GM10847 (cell line): Measurements from ENCODE around the gene SAMD10.

ENCODE experiments used
- POLR2A ChIP-seq: IDR thresholded peaks from 2 replicates; pipeline ENCODE4 v1.6.1; 2011; ENCODE audit not compliant: insufficient read length; ENCODE audit errors: extremely low read depth

Gene SAMD10

GRCh38 chr20:63942250-63942951 lies 37.0 kb downstream of the SAMD10 start:
- no peak for TF ChIP-seq POLR2A

GRCh38 chr20:63941282-63942081 lies 38.0 kb downstream of the SAMD10 start:
- TF ChIP-seq POLR2A, result no peak

GRCh38 chr20:63940472-63941266 lies 38.8 kb downstream of the SAMD10 start:
- TF ChIP-seq POLR2A, result no peak

- TF ChIP-seq POLR2A, result no peak
These were observed 39.4 kb downstream of the SAMD10 start for GRCh38 chr20:63940071-63940471.

GRCh38 chr20:63939061-63939935 lies 40.1 kb downstream of the SAMD10 start:
- TF ChIP-seq POLR2A, result no peak

GRCh38 chr20:63937596-63937995 lies 41.8 kb downstream of the SAMD10 start:
- TF ChIP-seq POLR2A, result no peak

- no peak for TF ChIP-seq POLR2A
These were observed 44.0 kb downstream of the SAMD10 start for GRCh38 chr20:63935447-63935846.

GRCh38 chr20:63934271-63935068 lies 45.0 kb downstream of the SAMD10 start:
- TF ChIP-seq POLR2A, result no peak

GRCh38 chr20:63933646-63934045 lies 45.8 kb downstream of the SAMD10 start:
- no peak for TF ChIP-seq POLR2A

- TF ChIP-seq POLR2A, result no peak
These were observed 46.8 kb downstream of the SAMD10 start for GRCh38 chr20:63932606-63933160.

- TF ChIP-seq POLR2A, result no peak
These were observed 47.7 kb downstream of the SAMD10 start for GRCh38 chr20:63931735-63932134.

GRCh38 chr20:63930971-63931553 lies 48.4 kb downstream of the SAMD10 start:
- no peak for TF ChIP-seq POLR2A

GRCh38 chr20:63929071-63929470 lies 50.4 kb downstream of the SAMD10 start:
- TF ChIP-seq POLR2A, result no peak
